GM18526 (cell line): Measurements from ENCODE around the gene TNIP2.

Experiments used
- POLR2A ChIP-seq: IDR thresholded peaks from 3 replicates; pipeline ENCODE4 v1.6.1; 2011; ENCODE audit not compliant: insufficient read length; ENCODE audit errors: extremely low read depth

Gene TNIP2

DNA sequence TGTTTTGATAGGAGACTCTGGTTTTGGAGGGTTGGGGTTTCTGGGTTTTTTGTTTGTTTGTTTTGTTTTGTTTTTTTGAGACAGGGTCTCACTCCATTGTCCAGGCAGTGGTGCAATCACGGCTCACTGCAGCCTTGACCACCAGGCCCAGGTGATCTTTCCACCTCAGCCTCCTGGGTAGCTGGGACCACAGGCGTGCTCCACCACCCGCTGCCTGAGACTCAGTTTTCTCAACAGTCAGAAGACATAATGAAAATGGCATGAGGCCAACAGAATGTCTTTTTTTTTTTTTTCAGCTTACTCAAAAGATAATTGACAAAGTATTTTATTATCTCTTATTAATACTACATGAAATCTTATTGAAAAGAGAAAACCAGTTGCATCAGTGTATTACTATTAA, 32.4 kb downstream of the TNIP2 start:
- TF ChIP-seq POLR2A = no peak

DNA sequence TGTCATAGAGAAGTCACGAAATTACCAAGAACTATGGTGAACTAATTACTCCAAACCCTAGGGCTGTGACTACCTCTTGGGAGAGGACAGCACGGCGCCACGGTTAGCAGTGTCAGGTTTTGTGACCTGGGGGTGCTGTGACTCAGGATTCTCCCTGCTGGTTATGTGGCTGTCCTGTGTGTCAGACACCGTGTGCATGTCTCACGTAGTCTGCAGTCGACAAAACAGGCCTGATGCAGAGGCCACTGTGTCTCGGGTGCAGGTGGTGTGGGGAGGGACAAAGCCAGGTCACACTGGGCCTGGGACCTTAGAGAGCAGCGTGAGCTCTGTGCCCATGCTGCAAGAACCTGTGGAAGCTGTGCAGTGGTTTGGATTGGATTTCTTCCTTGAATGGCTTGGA, 34.1 kb downstream of the TNIP2 start:
- no peak for TF ChIP-seq POLR2A

DNA sequence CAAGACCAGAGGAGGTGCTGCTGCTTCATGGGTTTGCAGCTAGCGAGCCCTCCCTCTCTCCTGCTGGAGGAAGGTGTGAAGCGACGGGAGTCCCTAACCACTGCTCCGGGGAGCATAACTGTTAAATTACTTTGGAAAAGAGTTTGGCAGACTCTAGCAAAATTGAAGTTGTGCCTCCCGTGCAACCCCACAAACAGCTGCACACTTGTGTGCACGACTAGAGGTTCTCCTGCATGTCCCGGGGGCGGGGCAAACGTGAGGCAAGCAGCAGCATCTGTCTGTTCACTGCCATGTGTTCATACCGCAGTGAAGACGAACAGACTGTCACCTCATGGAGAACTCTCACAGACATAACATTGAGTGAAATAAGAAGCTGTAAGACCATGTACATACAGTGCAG, 34.5 kb downstream of the TNIP2 start:
- no peak for TF ChIP-seq POLR2A

DNA sequence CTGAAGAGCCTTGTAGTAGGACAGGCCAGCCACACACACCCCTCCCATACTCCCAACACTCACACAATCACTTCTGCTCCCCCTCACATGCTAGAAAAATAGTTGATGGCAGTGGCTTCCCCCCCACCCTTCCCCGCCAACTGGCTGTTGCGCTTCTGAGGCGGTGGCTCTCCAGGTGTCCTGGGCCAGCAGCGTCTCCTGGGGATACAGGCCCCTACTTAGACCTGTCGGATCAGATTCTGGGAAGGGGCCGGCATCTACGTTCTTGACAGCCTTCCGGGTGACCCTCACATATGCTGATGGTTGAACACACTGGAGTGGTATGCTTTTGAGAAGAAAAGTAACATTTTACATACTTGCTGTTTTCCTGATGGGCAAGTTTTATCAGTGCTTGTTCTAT, 39.9 kb downstream of the TNIP2 start:
- no peak for TF ChIP-seq POLR2A

DNA sequence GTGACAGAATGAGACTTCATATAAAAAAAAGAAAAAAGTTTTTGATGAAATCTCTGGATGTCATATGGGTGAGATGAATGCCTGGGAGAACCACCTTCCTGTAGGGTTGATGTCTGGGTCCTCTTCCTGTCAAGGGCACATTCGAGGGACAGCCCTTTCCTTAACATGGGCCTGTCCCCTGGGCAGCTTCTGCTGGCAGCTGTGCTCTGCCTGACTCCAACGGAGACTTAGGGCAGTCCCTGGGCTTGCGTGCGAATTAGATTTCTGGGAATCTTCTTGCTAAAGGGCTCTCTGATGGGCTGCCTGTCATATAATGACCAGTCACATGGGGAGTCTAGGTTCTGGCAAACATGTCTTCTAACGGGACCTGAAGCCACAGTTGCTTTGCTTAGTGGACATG, 40.7 kb downstream of the TNIP2 start:
- no peak for TF ChIP-seq POLR2A

DNA sequence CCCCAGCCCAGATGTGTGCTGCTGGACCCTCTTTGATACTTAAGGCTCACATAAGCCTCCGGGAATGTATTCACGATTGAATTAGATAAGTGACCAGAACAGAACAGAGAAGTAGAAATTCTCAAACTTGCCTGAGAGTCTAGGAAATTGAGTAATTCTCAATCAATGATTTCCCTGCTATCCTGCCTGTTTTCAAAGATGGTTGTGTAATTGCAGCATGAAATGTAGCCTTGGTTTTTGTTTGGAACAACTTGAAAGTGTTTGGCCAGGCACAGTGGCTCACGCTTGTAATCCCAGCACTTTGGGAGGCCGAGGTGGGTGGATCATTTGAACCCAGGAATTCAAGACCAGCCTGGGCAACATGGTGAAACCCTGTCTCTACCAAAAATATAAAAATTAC, 41.2 kb downstream of the TNIP2 start:
- TF ChIP-seq POLR2A = no peak

DNA sequence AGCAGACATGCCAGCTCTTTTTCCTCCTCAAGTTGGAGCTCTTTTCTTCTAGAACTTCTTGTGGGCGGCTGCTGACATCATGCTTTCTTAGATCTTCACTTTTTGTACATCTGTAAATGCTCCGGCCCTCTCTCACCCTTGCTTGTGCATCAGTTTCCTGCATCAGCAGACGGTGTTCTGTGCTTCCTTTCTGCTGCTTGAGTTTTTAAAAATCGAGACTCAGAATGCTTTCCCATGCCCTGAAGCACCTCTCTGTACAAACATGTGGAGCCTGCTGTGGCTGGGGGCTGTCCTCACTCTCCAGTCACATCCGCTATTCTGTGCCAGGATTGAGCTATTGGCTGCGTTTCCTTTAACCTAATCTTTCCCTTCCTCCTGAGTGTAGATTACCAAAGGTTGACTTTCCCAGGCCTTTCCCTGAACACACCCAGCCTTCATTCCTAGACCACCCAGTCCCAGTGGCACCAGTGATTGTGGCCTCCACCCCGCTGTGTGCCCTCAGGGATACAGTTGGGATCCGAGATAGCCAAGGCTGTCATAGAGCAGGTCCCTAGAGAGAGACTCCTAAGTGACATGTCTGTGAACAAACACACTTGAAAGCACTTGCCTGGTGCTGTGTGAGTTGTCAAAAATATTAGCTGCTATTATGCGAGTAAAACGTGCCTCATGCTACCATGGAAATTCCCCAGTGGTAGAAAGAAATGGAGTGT, 41.9 kb downstream of the TNIP2 start:
- no peak for TF ChIP-seq POLR2A

DNA sequence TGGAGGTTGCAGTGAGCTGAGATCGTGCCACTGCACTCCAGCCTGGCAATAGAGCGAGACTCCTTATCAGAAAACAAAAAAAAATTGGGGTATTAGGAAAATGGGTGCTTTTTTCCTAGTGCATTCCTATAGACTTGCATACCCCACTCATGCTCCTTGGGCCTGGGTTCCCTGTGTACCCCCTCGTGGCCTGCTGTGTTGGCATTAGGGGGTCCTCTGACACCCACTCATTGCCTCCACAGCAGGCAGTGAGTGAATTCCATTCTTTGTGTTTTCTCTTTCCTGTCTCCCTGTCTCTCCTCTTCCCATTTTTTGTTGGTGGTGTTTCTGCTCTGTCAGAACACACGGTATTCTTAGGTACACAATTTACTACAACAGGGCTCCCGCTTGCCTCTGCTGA, 42.8 kb downstream of the TNIP2 start:
- TF ChIP-seq POLR2A = no peak

DNA sequence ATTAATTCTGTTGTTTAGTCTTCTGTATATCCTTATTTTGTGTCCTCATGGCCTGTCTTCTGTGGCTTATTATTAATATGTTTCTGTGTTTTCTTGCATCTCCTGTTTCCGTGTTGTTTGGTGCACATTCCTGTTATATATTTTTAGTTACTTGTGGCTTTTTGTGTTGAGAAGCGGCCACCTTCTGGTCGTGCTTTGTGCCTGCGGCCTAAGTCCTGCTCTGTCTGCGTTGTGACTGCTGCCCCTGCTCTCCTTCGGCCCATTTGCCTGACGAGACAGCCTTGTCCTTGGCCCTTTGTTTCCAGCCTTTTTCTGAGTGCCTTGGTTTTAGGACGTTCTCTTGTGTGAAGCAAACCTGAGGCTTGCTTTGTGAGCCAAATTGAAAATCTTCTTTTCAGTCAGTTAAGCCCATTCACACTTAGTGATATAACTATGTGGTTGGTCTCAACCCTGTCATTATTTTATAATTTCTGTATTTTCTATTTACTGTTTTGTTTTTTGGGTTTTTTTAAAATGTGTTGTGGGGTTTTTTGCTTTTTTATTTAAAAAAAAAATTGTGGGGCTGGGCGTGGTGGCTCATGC, 43.8 kb downstream of the TNIP2 start:
- TF ChIP-seq POLR2A = no peak

DNA sequence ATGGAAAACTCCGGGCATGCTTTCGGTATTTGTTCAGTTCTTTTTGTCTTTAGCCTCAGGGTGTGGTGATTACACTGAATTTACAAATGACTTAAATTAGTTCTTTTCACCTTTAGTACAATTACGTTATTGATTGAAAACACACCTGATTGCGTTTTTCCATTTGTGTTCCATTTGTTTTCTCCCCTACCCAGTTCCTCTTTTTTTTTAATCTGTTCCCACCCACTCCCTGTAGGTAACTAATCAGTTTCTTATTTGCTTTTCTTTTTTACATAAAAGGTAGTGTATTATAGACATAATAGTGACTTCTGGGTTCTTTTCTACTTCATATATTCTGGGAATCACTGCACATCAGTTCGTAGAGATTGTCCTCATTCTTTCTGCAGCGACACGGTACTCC, 53.4 kb downstream of the TNIP2 start:
- TF ChIP-seq POLR2A = no peak

DNA sequence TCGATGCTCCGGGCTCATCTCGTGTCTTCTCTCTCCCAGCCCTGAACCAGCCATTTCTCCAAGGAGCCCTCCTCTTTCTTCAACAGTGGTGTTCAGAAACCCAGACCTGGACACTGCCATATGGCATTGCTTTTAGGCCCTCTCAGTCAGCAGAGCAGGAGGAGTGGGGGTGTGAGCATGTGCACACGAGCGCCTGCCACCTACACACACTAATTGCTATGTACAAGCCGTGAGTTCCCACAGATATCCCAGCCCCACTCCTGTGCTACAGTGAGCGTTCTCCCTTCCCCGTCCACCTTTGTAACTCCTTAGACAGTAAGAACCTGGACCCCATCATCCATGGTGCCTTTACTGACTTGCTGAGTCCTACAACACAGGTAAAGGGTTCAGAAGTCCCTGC, 53.8 kb downstream of the TNIP2 start:
- TF ChIP-seq POLR2A = no peak

DNA sequence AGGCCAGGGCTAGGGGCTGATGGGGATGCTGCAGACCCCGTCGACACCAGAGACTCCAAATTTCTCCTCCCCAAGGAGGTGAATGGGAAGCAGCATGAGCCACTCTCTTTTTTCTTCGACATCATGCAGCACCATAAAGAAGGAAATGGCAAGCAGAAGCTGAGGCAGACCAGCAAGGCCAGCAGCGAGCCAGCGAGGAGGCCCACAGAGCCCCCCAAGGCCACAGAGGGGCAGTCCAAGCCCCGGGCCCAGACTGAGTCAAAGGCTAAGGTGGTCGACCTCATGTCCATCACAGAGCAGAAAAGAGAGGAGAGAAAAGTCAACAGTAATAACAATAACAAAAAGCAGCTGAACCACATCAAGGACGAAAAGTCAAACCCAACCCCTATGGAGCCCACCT, 56.1 kb downstream of the TNIP2 start:
- no peak for TF ChIP-seq POLR2A

DNA sequence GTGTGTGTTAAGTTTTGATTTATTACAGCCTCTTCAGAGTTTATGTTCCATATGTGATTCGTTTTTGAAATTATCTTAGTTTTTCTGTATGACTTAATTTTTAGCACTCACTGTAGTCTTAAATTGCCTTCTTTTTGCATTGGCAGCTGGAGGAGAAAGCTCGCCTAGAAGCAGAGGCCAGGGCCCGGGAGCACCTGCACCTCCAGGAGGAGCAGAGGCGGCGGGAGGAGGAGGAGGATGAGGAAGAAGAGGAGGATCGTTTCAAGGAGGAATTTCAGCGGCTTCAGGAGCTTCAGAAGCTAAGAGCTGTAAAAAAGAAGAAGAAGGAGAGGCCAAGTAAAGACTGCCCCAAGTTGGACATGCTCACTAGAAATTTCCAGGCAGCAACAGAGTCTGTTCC, 56.6 kb downstream of the TNIP2 start:
- TF ChIP-seq POLR2A = no peak

DNA sequence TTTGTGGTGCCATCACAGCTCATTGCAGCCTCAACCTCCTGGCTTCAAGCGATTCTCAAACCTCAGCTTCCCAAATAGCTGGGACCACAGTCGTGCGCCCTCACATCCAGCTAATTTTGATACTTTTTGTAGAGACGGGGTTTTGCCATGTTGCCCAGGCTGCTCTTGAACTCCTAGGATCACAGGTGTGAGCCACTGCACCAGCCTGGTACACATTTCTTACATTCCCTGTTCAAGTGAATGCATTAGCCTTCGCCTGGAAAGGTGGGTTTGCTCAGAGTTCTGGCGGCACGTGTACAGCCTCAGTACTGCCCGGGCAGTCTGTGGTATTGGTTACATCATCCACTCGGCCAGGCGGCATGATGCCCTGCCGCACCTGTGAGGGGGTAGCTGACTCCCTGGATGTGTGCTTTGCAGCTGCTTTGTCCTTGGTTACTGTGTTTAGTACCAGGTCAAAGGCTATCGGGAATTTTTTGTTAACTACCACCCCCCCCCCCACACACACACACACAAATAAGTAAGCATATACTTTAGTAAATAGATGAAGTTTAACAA, 57.1 kb downstream of the TNIP2 start:
- no peak for TF ChIP-seq POLR2A

DNA sequence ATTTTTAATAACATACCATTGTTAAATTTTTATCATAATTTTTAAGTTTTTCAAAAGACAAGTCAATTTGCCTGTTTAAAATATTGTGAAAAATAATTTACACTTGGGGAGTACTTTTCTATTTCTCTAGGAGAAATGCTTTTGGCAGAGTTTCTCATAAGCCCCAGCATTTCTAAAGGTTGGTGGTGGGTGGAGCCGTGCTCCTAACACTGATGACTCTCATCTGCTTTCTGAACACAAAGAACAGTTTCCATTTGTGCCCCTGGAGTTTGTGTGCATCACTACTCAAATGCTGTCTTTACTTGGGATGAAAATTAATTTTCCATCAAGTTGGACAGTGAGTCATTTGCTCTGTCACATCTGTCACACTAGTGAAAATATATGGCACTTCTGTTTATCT, 57.6 kb downstream of the TNIP2 start:
- no peak for TF ChIP-seq POLR2A

DNA sequence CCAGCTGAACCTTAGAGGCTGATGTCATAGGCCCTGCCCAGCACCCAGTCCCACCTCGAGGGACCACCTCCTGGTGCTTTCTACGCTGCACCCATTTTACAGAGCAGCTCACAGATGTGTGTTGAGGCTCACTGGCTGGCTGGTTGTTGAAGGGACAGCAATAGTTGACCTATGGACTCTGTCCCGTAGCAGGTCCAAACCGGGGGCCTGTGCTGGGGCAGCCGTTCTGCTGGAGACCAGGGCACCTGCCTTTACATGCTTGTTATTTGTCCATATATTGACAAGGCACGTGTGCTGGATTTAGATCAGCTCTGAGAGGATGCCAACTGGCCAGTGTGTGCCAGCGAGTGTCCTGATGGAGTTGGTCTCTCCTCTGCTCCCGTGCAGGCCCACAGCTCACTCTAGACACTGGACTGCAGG, 58.1 kb downstream of the TNIP2 start:
- TF ChIP-seq POLR2A = no peak

DNA sequence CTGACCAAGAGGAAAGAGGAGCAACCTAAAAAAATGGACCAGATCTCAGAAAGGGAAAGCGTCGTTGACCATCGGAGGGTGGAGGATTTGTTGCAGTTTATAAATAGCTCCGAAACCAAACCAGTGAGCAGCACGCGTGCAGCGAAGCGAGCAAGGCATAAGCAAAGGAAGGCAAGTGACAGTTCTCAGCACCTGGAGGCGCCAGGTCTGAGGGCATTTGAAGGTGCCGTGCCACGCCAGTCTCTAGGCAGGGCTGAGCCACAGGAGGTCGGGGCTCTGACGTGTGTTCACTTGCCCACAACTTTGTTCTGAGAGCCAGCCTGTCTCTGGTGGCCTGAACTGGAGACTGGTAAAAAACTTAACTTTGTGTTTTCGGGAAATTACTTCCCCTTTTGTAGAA, 59.7 kb downstream of the TNIP2 start:
- no peak for TF ChIP-seq POLR2A
